Measurements from ENCODE around the gene HMCN1.

HMCN1 gene

DNA sequence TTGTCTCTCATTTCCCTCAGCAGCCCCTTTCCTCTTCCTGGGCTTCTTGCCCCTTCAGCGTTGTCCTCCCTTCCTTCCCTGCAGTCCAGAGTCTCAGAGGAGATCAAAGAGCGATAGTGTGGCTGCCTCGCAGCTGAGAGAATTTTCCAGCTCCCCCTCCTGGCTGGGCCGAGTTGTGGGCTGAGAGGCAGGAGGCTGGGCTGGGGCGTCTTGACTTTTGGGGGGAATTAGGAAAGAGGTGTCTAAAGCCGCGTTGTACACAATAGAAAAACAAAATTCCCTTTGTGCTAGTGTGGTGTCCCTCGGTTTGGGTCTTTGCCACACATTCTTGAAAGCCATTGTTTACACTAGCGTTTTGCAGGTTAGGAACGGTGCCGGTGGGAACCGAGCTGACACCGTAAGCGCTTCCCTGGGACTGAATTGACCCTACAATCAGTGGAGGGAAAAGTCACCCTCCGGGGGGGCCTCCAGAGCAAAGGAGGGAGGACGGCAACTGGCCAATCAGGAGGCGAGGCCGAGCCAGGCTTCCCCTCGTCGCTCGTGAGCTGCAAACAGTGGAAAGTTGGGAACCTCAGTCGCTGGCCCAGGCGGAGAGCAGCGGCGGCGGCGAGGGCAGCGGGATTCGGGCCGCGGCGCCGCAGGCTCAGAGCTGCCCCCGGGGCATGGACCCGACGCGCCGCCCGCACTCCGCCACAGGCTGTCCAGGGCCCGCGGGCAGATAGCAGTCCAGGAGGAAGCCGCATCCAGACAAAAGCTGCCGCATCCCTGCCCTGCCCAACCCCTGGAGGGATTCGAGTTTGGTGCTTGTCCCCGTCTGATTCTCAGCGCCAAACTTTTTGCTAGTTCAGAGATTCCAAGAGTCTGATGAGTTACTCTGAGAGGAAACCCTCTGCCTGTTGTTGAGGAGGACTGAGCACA lies at the start of gene HMCN1:
TSS of gene HMCN1 (plus strand) at position 574 of the 918 bp plus-strand sequence. CDS start 389 bp downstream, outside the sequence.
- DNase-seq: peak; percentile 11

DNA sequence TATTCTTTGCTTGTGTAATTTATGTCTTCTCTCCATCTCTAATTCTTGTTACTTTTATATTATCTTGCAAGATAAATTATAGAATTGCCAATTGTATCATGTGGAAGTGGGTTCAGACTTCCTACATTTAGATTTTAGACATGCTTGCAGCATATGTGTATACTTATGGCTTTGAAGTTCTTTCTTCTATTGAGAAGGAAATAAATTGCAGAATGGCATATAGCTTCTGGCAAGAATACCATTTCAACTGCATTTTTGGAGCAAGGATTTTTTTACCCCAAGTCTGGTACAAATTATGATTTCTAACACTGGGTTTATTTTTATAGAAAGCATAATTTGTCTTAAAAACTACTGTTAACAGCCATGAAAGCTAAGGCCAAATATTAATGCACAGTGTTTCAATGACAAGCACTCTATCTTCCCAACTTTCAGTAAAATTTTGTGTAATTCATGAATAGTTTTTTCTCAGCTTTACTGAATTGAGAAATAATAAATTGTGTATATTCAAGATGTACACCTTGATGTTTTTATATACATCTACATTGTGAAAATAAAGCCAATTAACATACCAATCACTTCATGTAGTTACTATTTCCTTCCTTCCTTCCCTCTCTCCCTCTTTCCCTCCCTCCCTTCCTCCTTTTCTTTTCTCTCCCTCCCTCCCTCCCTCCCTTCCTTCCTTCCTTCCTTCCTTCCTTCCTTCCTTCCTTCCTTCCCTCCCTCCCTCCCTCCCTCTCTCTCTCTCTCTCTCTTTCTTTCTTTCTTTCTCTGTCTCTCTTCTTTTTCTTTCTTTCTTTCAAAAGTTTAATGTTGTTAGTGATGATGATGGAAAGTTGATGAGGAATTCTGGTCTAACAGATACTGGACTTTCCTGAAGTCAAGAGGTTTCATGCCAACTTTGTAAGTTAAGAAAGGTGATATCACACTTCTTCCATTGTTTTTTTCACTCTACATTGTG lies 47.1 kb upstream of the HMCN1 start:
- no peak for DNase-seq

DNA sequence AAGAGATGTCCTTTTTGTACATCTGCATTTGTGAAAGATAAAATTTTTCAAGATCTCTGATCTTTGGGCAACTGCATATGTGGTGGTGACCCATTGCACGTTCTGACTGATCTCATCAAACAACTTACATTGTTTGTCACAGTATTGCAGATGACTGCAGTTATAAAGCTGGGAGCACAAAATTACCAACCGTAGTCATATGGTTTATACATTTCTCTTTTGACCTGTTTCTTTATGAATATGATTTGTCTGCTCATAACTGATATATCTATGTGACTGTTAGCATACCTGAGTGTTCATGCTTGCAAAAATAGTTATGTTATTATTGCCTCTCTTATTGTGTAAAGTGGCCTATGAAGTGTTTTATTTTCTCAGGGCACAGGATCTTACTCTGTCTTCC lies 43.7 kb upstream of the HMCN1 start:
- no peak for DNase-seq

DNA sequence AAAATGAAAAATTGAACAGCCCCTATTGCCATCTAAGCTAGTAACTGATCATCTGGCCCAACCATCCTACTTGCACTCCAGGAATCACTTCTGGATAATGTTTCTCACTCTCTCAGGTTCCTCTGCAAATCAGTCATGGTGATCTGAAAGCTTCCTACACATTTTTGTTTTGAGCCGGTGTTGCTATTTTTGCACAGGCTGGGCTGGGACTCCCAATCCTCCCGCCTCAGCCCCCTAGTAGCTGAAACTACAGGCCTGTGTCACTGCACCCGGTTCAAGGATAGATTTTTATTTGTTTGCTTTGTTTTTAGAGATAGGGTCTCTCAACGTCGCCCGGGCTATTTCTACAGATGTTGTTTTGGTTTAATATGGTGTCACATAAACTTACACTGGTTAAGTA lies 40.5 kb upstream of the HMCN1 start:
- DNase-seq: no peak

DNA sequence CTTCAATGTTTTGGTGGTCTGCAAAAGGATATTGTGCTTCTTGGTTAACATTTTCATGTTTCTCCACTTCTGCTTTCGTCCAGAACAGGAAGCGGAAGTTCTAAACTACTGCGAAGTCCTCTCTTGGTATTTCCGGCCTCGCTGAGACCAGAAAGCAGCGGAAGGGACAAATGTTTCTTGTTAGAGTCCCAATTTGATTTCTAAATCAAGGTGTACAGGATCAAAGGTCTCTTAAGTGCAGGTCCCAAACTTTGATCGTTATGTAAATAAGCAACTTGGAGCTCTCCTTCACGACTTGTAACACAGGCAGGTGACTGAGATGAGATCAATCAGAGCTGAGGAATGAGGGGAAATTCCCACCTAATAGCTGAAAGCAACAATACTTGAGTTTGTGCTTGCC lies 40.1 kb upstream of the HMCN1 start:
- peak; percentile 74 for DNase-seq

DNA sequence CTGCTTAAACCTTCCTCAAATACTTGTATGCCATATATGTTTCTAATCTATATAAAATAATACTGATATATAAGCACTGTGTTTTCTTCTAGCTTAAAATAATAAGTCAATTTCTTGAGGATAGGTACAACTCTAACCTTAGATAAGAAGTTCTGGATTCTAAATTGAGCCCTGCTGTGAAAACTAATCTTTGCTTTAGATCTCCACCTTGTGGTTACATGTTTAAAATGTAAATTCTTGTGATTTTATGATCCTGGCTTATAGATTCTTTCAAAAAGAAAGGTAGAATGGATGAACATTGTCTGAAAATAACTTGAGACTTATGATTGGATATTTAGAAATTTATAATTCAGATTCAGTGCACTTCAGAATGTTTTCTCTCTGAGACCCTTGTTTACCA lies 38.9 kb upstream of the HMCN1 start:
- DNase-seq: no peak

DNA sequence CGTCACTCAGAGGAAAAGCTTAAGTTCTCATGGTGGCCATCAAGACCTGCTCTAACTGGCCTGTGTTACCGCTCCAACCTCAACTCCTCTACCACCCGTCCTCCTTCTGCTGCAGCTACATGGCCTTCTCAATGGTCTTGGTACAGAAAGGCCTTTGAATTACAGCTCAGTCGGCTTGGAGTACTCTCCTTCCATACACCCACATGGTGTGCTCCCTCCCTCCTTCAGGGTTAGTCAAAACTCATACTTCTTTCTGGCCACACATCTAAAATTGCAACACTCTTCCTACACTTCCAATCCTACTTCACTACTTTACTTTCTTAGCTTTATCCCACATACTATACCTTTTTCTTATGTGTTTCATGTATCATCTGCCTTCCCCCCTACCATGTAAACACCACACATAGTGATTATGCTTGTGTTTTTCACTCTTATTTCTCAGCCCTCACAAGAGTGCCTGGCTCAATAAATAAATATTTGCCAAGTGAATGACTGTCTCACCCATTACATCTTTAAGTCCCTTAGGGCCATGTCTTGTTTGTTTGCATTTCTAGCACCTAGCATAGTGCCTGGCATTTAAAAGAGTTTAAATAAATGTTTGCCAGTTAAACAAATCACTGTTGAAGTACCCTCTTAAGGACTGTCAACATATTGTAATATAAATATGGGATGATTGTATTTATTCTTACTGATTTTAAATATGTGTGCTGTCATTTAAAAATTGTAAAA lies 37.6 kb upstream of the HMCN1 start:
- no peak for DNase-seq

DNA sequence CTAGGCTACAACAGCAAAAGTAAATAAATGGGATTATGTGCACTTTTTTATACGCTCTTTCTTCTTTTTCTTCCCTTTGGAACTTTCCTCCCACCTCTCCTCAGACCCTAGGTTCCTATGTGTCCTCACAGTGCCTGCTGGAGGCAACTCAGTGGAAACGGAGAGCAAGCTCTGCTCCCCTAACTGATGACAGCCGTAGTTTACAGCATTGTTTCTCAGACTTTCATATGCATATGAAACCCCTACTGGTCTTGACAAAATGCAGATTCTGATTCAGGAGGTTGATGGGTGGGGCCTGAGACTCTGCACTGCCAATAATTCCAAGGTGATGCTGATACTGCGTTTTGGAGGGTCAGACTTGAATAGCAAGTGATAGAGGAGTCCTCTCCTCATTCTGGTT lies 34.3 kb upstream of the HMCN1 start:
- no peak for DNase-seq

DNA sequence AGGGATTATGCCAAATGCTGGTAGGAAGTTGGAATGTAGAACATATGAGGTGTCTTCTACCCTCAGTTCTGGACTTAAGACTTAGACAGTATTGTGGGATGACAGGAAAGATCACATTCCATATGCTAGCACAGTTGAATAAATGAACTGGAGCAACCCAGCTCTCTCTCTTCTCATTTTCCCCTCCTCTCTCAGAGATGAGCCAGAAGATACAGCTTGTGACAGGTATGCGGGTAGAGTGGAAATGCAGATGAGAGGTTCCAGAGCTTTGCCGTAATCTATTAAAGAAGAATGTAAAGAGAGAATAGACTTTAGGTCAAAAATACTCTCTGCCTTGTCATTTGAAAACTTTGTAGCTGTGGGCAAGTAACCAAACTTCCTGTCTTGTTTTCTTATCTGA lies 32.5 kb upstream of the HMCN1 start:
- no peak for DNase-seq

DNA sequence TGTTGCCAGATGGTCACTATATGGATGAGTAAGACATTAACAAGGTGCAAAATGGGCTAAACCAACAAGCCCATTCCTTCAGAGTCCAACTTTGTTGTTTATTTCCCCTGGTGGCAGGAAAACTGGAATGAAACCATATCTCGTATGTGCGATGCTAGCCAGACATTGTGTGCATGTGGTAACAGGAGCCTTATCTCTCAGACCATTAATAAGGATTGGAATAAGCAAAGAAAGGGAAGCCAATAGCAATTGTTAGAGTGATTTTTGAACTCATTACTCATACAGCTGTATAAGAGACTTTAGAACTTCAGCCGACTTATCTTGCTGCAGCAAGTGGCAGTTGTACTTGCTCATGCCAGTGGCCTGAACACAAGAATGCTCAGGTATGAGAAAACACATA lies 30.0 kb upstream of the HMCN1 start:
- DNase-seq: no peak

DNA sequence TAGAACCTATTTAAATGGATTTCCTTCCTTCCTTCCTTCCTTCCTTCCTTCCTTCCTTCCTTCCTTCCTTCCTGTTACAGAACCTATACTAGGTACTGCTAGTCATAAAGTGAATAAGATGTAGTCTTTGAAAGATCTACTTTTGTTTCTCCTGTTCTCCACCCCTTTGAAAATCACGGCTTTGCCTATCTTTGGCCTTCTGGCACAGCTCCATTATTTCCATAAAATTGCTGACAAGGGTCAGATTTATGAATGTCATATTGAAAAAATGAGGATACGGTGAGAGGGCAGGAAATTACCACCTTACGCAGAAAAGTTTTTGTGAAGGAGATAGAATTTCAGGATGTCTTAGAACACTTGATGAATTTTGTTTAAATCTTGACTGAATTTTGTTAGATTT lies 18.1 kb upstream of the HMCN1 start:
- DNase-seq: no peak

DNA sequence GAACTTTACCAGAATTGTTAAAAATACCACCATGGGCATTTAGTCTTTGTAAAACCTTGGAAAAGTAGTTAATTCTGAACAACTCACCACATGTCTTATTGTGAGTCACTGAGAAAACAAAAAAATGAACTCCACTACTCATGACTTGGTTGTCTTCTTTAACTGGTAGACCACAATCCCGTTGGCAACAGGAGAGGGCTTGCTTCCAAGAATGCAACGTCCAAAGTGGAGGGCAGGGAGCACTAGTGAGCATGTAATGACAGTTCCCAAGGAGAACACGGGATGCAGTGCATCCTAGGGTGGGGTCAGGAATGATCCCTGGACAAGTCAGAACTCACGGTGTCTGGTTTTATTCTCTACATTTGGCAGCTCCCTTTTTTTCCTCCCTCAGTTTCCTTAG lies 15.2 kb upstream of the HMCN1 start:
- no peak for DNase-seq

DNA sequence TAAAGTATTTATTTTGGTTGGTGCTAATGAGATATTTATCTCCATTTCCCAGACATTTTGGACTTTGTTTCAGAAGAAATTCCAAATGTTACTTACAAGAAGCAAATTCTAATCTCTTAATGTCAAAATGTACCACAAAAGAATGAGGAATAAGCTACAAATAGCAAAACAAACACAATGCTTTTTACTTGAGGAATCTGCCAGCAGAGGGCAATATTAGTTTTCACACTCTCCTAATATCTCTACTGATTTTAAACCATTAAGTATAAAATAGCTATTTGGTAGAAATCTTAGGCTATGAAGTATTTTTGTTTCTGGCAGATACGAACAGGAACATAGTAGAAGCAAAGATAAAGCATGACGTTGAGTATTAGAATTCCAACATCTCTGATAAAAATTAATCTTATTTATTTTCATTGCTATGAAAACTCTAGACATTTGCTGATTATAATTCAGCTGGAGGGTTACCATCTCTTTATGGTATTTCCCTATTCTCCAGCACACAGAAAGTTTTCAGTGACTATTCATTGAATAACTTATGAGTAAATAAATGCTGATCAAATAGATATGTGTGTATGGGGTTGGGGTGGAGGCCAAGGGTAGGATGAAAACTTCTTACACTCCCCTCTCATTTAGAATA lies 13.4 kb upstream of the HMCN1 start:
- DNase-seq: peak; percentile 32

DNA sequence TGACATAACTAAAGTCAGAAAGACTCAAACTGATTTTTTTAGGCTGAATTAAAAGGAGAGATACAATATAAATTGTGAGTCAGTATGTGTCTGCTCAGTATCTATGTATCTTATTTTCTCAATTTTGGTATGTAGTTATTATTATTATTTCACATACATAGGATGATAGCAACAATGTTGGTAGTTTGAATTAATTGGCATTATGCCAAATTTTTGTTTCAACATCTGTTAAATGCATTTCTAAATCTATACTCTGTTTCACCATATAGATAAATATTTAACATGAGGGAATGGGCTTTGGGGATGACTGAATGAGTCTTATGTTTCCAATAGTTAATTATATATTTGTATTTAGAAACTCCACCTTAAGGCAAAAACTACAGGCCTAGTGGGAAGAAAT lies 12.6 kb upstream of the HMCN1 start:
- DNase-seq: peak; percentile 12

DNA sequence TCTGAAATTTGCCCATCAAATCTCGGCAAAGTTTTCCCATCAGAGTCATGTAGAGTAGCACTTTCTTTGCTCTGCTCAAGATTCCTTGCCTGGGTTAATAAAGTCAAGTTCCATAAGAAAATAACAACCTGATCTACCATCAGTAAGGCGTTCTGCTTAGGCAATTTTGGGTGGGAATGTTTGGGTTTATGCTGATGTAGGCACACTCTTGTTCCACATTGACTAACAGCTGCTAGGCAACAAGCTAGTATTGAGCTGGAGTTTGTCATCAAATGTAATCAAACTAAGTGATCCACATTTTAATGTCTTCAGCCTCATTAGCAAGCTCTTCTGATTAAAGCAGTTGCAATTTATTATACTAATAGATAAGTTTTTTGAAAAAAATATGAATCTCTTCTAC lies 12.1 kb upstream of the HMCN1 start:
- DNase-seq: no peak

DNA sequence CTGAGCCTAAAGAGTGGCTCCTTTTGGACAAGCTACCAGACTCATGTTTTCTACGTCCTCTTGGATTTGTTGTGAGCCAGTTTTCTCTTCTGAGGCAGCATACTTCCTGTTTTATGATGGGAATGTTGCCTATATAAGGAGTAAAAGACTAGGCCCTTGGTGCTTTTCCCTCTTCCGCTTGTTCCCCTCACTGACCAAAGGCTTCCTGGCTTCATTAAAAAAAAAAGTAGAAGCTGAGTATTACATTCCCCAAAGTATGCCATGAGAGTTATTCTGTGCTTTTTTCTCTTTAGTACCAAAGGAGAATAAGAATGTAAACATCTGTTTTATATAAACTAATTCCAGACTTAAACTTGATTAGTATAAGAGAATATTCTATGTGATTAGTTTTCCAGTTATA lies 6.5 kb upstream of the HMCN1 start:
- no peak for DNase-seq

DNA sequence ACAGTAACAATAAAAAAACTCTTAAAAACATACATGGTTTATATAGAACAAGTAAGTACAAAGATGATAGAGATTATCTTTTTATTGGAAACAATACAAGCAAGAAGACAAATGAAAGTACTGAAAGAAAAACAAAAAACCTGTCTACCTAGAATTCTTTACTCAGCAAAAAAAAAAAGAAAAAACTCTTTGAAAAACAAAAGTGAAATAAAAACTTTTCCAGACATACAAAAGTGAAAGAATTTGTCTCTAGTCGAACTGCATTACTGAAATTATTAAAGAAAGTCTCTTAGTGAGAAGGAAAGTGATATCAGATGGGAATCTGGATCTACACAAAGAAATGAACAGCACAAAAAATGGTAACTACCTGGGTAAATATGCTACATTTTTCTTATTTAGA lies 2.7 kb upstream of the HMCN1 start:
- DNase-seq: peak; percentile 13

DNA sequence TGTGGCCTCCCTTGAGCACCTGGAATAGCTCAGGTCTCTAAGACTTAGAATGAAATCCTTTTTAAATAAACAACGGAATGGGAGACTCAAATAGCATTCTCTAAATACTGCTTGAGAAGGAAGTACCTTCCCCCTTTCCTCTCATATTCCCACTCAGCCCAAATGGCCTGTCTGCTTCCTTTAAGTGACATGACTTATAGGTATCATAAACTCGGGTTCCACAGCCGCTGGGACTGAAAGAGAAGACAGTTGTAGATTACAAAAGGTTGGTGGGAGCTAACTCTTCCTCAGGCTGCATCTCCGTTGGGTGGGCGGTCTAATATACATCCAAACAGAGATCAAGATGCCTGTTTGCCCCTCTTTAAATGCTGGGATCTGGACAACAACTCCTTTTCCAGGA lies 1.2 kb upstream of the HMCN1 start:
- DNase-seq: no peak

DNA sequence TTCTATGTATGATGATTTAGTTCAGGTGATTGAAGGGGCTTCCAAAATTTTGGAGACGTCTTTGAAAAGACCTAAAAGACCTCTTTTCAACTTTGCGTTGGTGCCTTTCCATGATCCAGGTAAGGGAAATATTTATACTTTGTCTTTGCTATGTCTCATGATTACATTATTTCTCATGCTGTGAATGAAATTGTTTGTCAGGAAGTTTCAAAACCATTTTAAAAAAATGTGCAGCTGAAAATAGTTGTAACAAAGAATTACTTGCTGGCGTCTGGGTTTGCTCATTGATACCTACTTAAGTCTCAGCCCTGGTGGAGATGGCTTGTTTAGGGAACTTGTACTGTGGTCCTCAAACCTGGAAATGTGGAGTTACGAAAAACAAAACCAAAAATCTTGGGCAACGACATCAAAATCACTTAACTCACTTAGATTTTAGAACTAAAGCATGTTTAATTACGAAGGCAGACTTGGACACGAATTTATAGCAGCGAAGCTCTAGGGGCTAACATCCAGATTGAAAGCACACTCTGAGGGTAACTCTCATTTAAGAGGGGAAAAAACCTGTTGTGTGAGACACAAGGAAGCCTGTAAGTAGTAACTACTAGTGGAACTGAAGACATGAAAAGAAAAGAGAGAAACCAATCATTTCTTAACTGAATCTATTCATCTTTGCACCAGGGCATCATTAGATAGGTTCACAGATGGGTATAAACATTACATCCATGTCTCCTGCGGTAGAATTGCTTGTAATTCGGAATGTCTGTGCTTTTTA lies 924 bp downstream of the HMCN1 start:
- no peak for DNase-seq

DNA sequence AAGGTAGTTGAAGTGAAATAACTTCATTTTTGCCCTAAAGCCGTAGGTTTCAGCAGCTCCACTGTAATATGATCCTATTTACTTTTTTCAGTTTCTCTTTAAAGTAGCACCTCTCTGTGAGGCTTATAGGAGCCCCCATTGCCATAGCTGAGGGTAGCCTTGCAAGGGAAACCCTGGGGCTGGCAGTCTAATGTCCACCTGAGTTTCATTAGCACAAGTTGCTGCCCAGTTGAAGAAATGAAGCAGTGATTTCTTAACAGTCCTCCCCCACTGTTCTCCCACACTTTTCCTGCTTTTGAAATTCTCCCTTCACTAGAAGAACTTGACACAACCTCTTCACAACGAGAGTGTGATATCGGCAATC lies 1.5 kb downstream of the HMCN1 start:
- no peak for DNase-seq

DNA sequence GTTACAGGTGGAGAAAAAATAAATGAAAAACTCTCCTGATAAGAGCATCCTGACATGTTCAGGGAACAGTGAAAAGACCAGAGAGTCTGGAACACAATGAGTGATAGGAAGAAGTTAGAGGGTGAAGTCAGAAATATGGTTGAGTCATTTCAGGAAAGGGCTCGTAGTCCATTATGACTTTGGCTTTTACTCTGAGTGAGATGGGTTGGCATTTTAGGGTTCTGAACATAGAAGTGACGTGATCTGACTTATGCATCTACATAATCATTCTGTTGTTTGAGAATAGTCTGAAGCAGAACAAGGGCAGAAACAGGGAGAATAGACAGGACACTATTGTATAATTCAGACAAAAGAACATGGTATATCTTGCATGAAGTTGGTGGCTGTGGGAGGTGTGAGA lies 5.8 kb downstream of the HMCN1 start:
- no peak for DNase-seq

DNA sequence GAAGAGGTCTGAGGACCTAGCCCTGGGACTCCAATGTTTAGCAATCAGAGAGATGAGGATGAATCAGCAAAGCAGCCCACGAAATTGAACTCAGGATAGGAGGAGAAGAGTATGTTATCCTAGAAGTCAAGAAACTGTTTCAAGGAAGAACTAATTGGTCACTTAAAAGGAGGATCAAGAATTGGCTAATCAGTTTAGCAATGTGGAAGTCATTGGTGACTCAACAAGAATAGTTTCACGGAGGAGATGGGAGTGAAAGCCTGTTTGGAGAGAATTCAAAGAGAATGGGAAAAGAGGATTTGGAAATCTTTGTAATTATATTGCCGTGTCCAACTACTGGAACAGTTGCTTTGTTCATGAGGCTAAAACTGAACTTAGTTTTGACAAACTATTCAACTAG lies 7.4 kb downstream of the HMCN1 start:
- DNase-seq: peak; percentile 3
